SU-DHL-6 (cell line): ENCODE measurements around the gene FOXQ1.

Source experiments
- H2AFZ ChIP-seq: fragments of 200-600 bp; sonication (generic); 2 replicates; pipeline ENCODE4 v1.6.1; 2014; ENCODE audit warnings: low read depth, mild to moderate bottlenecking, moderate library complexity, mixed read lengths, antibody characterized with exemption, low read length; ENCODE audit not compliant: severe bottlenecking
- H3F3A ChIP-seq: fragments of 200-600 bp; shearing (Covaris generic); 2 replicates; pipeline ENCODE4 v1.6.0; 2016; ENCODE audit warnings: antibody characterized with exemption, mild to moderate bottlenecking; ENCODE audit not compliant: insufficient read depth
- H3K27ac ChIP-seq: fragments of 200-600 bp; sonication (generic); 2 replicates; pipeline ENCODE4 v1.5.1; 2016; ENCODE audit warnings: low read depth, mild to moderate bottlenecking, low read length, moderate library complexity, mixed read lengths
- H3K27me3 ChIP-seq: fragments of 200-600 bp; sonication (generic), shearing (Covaris generic); 2 replicates; pipeline ENCODE4 v1.6.0; 2014; ENCODE audit warnings: mild to moderate bottlenecking, low read length
- H3K36me3 ChIP-seq: fragments of 200-600 bp; sonication (generic); 2 replicates; pipeline ENCODE4 v1.6.1; 2014; ENCODE audit warnings: mild to moderate bottlenecking, low read length, mixed read lengths
- H3K4me2 ChIP-seq: fragments of 300-600, 200-600 bp; shearing (Covaris generic), sonication (generic); 2 replicates; pipeline ENCODE4 v1.6.0; 2014; ENCODE audit warnings: low read length, low read depth, mild to moderate bottlenecking; ENCODE audit not compliant: poor library complexity, severe bottlenecking
- H3K4me3 ChIP-seq: fragments of 200-600 bp; sonication (generic); 2 replicates; pipeline ENCODE4 v1.5.1; 2014; ENCODE audit warnings: antibody characterized with exemption, low read length, mild to moderate bottlenecking, mixed read lengths; ENCODE audit not compliant: insufficient read depth, poor library complexity, severe bottlenecking
- H3K79me2 ChIP-seq: fragments of 200-600 bp; sonication (generic); 2 replicates; pipeline ENCODE4 v1.6.1; 2014; ENCODE audit warnings: mild to moderate bottlenecking, low read length, moderate library complexity; ENCODE audit not compliant: insufficient read depth
- H3K9ac ChIP-seq: fragments of 200-600 bp; sonication (generic); 2 replicates; pipeline ENCODE4 v1.7.0; 2014; ENCODE audit warnings: mild to moderate bottlenecking, low read length
- H3K9me2 ChIP-seq: fragments of 200-600 bp; sonication (generic); replicated peaks from 2 replicates; pipeline ENCODE4 v1.6.1; 2014; ENCODE audit warnings: low read length; ENCODE audit not compliant: insufficient read depth
- H3K9me3 ChIP-seq: fragments of 200-600 bp; sonication (generic); 2 replicates; pipeline ENCODE4 v1.6.1; 2014; ENCODE audit warnings: low read length, mixed read lengths; ENCODE audit not compliant: insufficient read depth
- H4K20me1 ChIP-seq: fragments of 200-600 bp; sonication (generic); 2 replicates; pipeline ENCODE4 v1.6.1; 2014; ENCODE audit warnings: low read depth, mild to moderate bottlenecking, antibody characterized with exemption, low read length, moderate library complexity, mixed read lengths
- EZH2phosphoT487 ChIP-seq: fragments of 200-600 bp; sonication (generic), shearing (Covaris generic); conservative IDR thresholded peaks from 2 replicates; pipeline ENCODE4 v1.6.1; 2018; ENCODE audit warnings: mild to moderate bottlenecking, antibody characterized with exemption, low read length, moderate library complexity, mixed read lengths
- TF ChIP-seq, protein P1 (sequence below): fragments of 200-600 bp; sonication (generic); IDR thresholded peaks from one replicate; pipeline ENCODE4 v1.5.1; 2017; ENCODE audit warnings: antibody characterized with exemption, mild to moderate bottlenecking, low read length, moderate library complexity; ENCODE audit not compliant: insufficient read depth, poor library complexity, severe bottlenecking

Gene FOXQ1

GRCh38 chr6:1306133-1306532, 5.8 kb upstream of the FOXQ1 start:
- Histone ChIP-seq H3K9me2 (no peaks in the 10 kb centered on the region), H3K79me2 (no peaks in the 10 kb centered on the region), H3K9ac (no peak overlapping the region), H3K27me3 (no peaks in the 10 kb centered on the region), H3K27ac (no peak overlapping the region), H3K9me3 (0 out of 2 replicates have a peak, but pooled peaks cover 3% of the 10 kb centered on the region), H3K4me3 (no peak overlapping the region), H3F3A (no peaks in the 10 kb centered on the region), H3K4me2 (no peak overlapping the region), H4K20me1 (no peaks in the 10 kb centered on the region), H3K36me3 (no peaks in the 10 kb centered on the region), H2AFZ (no peak overlapping the region)
- TF ChIP-seq, protein P1, sequence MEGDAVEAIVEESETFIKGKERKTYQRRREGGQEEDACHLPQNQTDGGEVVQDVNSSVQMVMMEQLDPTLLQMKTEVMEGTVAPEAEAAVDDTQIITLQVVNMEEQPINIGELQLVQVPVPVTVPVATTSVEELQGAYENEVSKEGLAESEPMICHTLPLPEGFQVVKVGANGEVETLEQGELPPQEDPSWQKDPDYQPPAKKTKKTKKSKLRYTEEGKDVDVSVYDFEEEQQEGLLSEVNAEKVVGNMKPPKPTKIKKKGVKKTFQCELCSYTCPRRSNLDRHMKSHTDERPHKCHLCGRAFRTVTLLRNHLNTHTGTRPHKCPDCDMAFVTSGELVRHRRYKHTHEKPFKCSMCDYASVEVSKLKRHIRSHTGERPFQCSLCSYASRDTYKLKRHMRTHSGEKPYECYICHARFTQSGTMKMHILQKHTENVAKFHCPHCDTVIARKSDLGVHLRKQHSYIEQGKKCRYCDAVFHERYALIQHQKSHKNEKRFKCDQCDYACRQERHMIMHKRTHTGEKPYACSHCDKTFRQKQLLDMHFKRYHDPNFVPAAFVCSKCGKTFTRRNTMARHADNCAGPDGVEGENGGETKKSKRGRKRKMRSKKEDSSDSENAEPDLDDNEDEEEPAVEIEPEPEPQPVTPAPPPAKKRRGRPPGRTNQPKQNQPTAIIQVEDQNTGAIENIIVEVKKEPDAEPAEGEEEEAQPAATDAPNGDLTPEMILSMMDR, result no peak
- TF ChIP-seq EZH2phosphoT487, result no peak

GRCh38 chr6:1309366-1309765, 2.5 kb upstream of the FOXQ1 start:
- H3K4me3 ChIP-seq, result no peak overlapping the region
- no peaks in the 10 kb centered on the region for H3K79me2 ChIP-seq
- TF ChIP-seq, protein P1, result no peak
- TF ChIP-seq EZH2phosphoT487, result no peak
- no peaks in the 10 kb centered on the region for H3K9me2 ChIP-seq
- no peaks in the 10 kb centered on the region for H3F3A ChIP-seq
- H3K27ac ChIP-seq, result no peak overlapping the region
- no peaks in the 10 kb centered on the region for H3K9me3 ChIP-seq
- no peaks in the 10 kb centered on the region for H3K36me3 ChIP-seq
- H3K27me3 ChIP-seq, result no peaks in the 10 kb centered on the region
- H3K4me2 ChIP-seq, result no peak overlapping the region
- H3K9ac ChIP-seq, result no peak overlapping the region
- H2AFZ ChIP-seq, result no peak overlapping the region
- H4K20me1 ChIP-seq, result no peaks in the 10 kb centered on the region

- Histone ChIP-seq H3K9me3 (no peaks in the 10 kb centered on the region), H3F3A (no peaks in the 10 kb centered on the region), H3K27me3 (no peaks in the 10 kb centered on the region), H3K4me2 (no peak overlapping the region), H3K36me3 (no peaks in the 10 kb centered on the region), H3K79me2 (no peaks in the 10 kb centered on the region), H4K20me1 (no peaks in the 10 kb centered on the region), H3K9ac (no peak overlapping the region), H3K4me3 (no peak overlapping the region), H3K9me2 (no peaks in the 10 kb centered on the region), H2AFZ (no peak overlapping the region), H3K27ac (no peak overlapping the region)
- TF ChIP-seq, protein P1, result no peak
These were observed 1.1 kb upstream of the FOXQ1 start for GRCh38 chr6:1310628-1311399.
